Stimulated activated CD4-positive, alpha-beta T cell treated with anti-CD3 and anti-CD28 coated beads, TNF-alpha, amount 100 ng/mL, for 1 hour (primary cell): Measurements from ENCODE around the gene LIG1.

ENCODE experiments used
- DNase-seq, 3 donors: peaks; one replicate each; pipeline ENCODE4 v3.0.0-alpha.2; 2020; ENCODE audit warnings: low read depth in 3 of 3, low spot score in 1 of 3

LIG1 gene

GRCh38 chr19:48182434-48182833 lies 12.3 kb upstream of the LIG1 start:
- DNase-seq = no peak

GRCh38 chr19:48181505-48181904 lies 11.4 kb upstream of the LIG1 start:
- no peak for DNase-seq

GRCh38 chr19:48176226-48176625 lies 6.1 kb upstream of the LIG1 start:
- no peak for DNase-seq

- no peak for DNase-seq
Observed at GRCh38 chr19:48175578-48175977, 5.4 kb upstream of the LIG1 start.

- DNase-seq = no peak
Observed at GRCh38 chr19:48174445-48175030, 4.4 kb upstream of the LIG1 start.

GRCh38 chr19:48171710-48172109 lies 1.6 kb upstream of the LIG1 start:
- DNase-seq = no peak

- DNase-seq = no peak
Observed at GRCh38 chr19:48170817-48171347, 738 bp upstream of the LIG1 start.

- peak; percentile 86 to 94 (median 90) for DNase-seq
Observed at GRCh38 chr19:48169578-48169938, 586 bp downstream of the LIG1 start.

GRCh38 chr19:48168689-48169088 lies 1.5 kb downstream of the LIG1 start:
- DNase-seq = no peak

GRCh38 chr19:48158210-48158790 lies 11.8 kb downstream of the LIG1 start:
- no peak for DNase-seq

- DNase-seq = no peak
Observed at GRCh38 chr19:48154003-48154402, 16.1 kb downstream of the LIG1 start.

GRCh38 chr19:48152551-48152950 lies 17.6 kb downstream of the LIG1 start:
- DNase-seq = peak; percentile 26 to 60 (median 46)

- no peak for DNase-seq
Observed at GRCh38 chr19:48149430-48149829, 20.7 kb downstream of the LIG1 start.

GRCh38 chr19:48148576-48148975 lies 21.6 kb downstream of the LIG1 start:
- DNase-seq = no peak

GRCh38 chr19:48147597-48148175 lies 22.5 kb downstream of the LIG1 start:
- DNase-seq = no peak

- DNase-seq = no peak
Observed at GRCh38 chr19:48139053-48139452, 31.1 kb downstream of the LIG1 start.

GRCh38 chr19:48137411-48137810 lies 32.7 kb downstream of the LIG1 start:
- DNase-seq = no peak

- no peak for DNase-seq
Observed at GRCh38 chr19:48136547-48136946, 33.6 kb downstream of the LIG1 start.

- no peak for DNase-seq
Observed at GRCh38 chr19:48135411-48135810, 34.7 kb downstream of the LIG1 start.

- no peak for DNase-seq
Observed at GRCh38 chr19:48133094-48133493, 37.0 kb downstream of the LIG1 start.

- DNase-seq = no peak
Observed at GRCh38 chr19:48127561-48127960, 42.6 kb downstream of the LIG1 start.

- no peak for DNase-seq
Observed at GRCh38 chr19:48123907-48124651, 46.1 kb downstream of the LIG1 start.
